Activated CD4-positive, alpha-beta T cell treated with anti-CD3 and anti-CD28 coated beads, Interleukin-2, amount 10 ng/mL, durations not matched to agents 24 days and 14 days (primary cell): ENCODE data around the gene ZBTB7A. TPM values are rescaled to one million over a fixed set of nuclear protein-coding genes. Genes with fewer than 3 reads are reported as not detected.

Experiments
- DNase-seq: peaks from one replicate; pipeline ENCODE4 v3.0.0; 2022
- H3K27ac Mint-ChIP-seq: one replicate; pipeline ENCODE4 v1.8.0; 2022; ENCODE audit warnings: mild to moderate bottlenecking, mixed read lengths
- H3K27me3 Mint-ChIP-seq: one replicate; pipeline ENCODE4 v1.8.0; 2022; ENCODE audit warnings: mixed read lengths
- H3K36me3 Mint-ChIP-seq: one replicate; pipeline ENCODE4 v1.8.0; 2022; ENCODE audit warnings: low read depth, mild to moderate bottlenecking, mixed read lengths
- H3K4me1 Mint-ChIP-seq: one replicate; pipeline ENCODE4 v1.8.0; 2021; ENCODE audit warnings: mixed read lengths
- H3K4me3 Mint-ChIP-seq: one replicate; pipeline ENCODE4 v1.8.0; 2022; ENCODE audit warnings: mild to moderate bottlenecking, moderate library complexity, mixed read lengths
- H3K9me3 Mint-ChIP-seq: one replicate; pipeline ENCODE4 v1.8.0; 2021; ENCODE audit warnings: mixed read lengths
- intact Hi-C: fragments of 100-400 bp; cut with micrococcal nuclease; formaldehyde crosslinking; loops from one replicate; pipeline ENCODE4 v1.15.1; 2023
- total RNA-seq: library from RNA; stranded (reverse); gene quantifications from 2 replicates; pipeline ENCODE4 v1.2.3, GENCODE V29; 2022

ZBTB7A gene
- total RNA-seq, 1 donor from 2014 or later = 39.6 TPM

DNA sequence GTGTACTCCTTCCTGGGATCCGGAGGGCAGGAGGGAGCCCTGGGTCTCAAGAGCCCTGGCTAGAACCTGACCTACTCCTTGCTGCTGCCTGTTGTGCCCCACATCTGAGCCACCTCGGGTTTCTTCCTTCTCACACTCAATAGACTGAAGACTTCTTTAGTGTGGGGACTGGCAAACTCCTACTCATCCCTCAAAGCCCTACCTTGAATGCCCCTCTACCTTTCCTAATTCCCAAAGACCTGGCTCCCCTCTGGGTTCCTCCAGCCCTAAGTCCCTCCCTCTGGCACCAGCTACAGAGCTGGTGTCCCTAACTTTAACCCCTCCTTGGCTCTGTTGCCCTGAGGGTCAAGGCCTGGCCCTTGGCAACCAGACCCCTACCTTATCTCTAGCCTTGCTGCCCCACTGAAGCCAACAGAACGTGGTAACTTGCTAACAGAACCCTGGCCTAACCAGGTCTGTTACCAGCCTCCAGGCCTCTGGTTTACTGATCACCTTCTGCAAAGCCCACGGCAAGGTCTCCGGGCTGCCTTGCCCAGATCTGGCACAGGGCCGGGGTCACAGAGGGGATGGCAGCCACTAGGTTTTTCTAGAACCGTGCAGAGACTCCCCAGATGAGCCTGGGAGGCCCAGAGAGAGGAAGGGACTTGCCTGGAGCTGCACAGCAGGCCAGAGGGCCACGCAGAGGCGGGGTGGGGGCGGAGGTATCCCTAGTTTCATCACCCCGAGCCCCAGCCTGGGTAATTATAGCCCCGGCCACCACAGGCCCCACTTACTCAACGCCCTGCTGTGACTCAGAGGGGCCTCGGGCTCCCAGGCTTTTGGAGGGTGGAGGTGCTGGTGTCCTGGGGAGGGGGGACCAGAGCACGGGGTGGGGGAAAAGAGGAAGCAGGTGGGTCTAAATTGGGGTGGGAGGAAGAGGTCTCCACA, 15.3 kb downstream of the ZBTB7A start:
- Mint-ChIP-seq H3K4me3 (no peak overlapping the region), H3K36me3 (peaks cover 40% of the 10 kb centered on the region), H3K9me3 (no peaks in the 10 kb centered on the region), H3K27ac (peak overlapping the region; percentile 59), H3K4me1 (peaks cover 20% of the 10 kb centered on the region), H3K27me3 (no peaks in the 10 kb centered on the region)
- no peak for DNase-seq
- intact Hi-C loops = no loop called here

GRCh38 chr19:4049432-4049831, 17.3 kb downstream of the ZBTB7A start:
- DNase-seq = no peak
- Mint-ChIP-seq H3K27me3 (no peaks in the 10 kb centered on the region), H3K27ac (no peak overlapping the region), H3K4me1 (peaks cover 20% of the 10 kb centered on the region), H3K4me3 (no peak overlapping the region), H3K36me3 (peaks cover 33% of the 10 kb centered on the region), H3K9me3 (no peaks in the 10 kb centered on the region)
- intact Hi-C loops = no loop called here

GRCh38 chr19:4046946-4047683, 19.6 kb downstream of the ZBTB7A start:
- Mint-ChIP-seq H3K4me1 (peaks cover 10% of the 10 kb centered on the region), H3K9me3 (no peaks in the 10 kb centered on the region), H3K27me3 (no peaks in the 10 kb centered on the region), H3K36me3 (peaks cover 22% of the 10 kb centered on the region), H3K4me3 (no peak overlapping the region), H3K27ac (no peak overlapping the region)
- intact Hi-C loops = no loop called here
- DNase-seq = no peak

DNA sequence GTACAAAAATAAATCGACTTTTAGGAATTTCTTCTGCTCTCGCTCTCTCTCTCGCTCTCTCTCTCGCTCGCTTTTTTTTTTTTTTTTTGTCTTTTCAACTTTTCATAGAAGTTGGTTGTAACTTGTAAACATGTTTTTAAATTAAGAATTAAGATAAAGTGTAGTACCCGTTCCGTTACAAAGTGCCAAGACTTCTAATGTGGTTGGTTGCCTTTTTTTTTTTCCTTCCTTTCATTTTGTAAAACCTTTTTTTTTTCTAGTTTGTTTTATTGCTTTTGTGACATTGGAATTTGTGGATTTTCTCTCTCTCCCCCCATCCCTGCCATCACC, 20.4 kb downstream of the ZBTB7A start:
- peaks cover 7% of the 10 kb centered on the region for H3K4me1 Mint-ChIP-seq
- DNase-seq = no peak
- no peaks in the 10 kb centered on the region for H3K27me3 Mint-ChIP-seq
- intact Hi-C loops = no loop called here
- H3K27ac Mint-ChIP-seq = no peak overlapping the region
- H3K9me3 Mint-ChIP-seq = no peaks in the 10 kb centered on the region
- H3K4me3 Mint-ChIP-seq = no peak overlapping the region
- H3K36me3 Mint-ChIP-seq = peaks cover 16% of the 10 kb centered on the region

DNA sequence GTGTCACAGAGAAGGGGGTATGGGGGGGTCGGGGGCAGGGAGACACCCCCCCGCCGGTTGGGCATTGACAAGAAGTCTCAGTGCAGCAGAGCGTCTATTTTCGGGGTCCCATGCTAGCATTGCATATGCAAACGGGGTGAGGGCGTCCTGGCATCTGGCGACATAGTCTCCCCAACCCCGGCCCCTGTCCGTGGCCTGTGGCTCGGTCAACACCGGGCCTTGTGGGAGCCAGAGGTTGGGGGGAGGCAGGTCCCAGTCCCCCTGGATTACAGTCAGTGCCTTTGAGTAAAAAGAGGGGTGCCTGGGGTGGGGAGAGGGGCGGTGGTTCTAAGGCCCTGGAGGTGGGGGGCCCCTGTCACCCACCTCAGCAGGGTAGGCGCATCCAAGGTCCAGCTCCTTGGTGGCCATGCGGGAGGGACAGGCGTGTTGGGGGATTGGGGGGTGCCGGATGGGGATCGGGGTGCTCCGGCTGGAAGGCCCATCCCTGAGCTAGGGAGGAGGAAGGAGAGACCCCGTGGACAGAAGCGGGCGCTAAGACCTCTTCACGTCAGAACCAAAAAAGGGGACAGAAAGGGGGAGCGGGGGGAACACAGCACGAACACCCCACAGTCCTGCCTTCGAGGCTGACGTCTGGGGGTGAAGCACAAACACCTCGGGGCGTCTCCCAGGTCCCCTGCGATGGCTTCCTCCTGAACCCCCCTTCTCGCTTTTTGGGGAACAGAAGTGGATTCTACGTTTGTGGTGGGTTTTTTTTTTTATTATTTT, 20.9 kb downstream of the ZBTB7A start:
- Mint-ChIP-seq H3K4me3 (no peak overlapping the region), H3K36me3 (peaks cover 12% of the 10 kb centered on the region), H3K27me3 (no peaks in the 10 kb centered on the region), H3K27ac (no peak overlapping the region), H3K9me3 (no peaks in the 10 kb centered on the region), H3K4me1 (peaks cover 4% of the 10 kb centered on the region)
- intact Hi-C loops = no loop called here
- DNase-seq = no peak

DNA sequence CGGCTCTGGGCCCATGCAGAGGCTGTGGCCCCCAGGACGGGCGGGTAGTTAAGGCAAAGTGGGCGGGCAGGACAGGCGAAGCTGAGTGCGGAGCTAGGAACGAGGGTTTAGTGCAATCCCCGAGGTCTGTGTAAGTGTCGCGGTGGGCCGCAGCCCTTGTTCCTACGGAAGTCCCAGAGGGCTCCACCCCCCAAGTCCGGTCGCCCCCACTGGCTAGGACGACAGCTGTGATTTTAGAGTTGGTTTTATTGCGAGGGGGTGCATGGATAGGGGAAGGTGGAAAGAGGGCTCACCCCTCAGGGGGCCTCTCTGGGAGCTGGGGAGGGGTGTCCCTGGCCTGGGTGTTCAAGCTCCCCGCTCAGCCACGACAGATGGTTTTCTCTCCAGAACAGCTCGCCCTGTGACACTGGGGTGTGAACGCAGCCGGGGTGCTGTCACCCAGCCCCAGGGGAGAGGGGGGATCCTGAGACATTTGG, 21.7 kb downstream of the ZBTB7A start:
- no peaks in the 10 kb centered on the region for H3K9me3 Mint-ChIP-seq
- no peak for DNase-seq
- intact Hi-C loops = no loop called here
- peaks cover under 1% of the 10 kb centered on the region for H3K4me1 Mint-ChIP-seq
- H3K36me3 Mint-ChIP-seq = peaks cover 13% of the 10 kb centered on the region
- no peak overlapping the region for H3K4me3 Mint-ChIP-seq
- H3K27me3 Mint-ChIP-seq = no peaks in the 10 kb centered on the region
- H3K27ac Mint-ChIP-seq = no peak overlapping the region

DNA sequence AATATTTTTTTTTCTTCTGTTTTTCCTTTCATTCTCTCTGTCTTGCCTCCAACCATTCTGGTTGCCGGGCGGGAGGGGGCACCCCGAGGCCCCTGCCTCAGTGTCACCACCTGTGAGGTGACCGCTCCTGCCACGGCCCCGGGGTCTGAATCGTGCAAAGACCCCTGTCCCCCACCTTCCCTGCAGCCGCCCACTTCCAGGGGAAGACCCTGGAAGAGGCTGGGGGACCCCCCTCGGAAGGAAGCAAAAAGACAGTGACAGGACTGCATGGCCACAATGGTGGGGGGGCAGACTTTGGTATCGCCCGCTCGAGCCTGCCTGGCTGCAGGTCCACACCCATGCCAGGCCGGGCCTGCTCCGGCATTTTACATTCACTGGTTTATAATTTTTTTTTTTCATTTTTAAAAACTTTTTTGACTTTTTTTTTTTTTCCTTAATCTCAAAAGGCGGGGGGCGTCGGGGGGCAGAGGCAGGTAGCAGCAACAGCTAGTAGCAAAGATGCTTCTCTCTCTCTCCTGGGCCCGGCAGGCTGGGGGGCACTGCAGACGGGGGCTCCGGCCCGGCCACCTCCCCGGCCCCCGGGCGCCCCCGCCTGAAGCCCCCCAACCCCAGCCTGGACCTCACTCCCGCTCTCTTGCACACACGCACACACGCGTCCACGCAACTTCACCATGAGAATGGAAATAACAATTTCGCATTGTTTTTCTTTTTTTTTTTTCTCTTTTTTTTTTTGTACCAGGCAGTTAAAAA, 22.6 kb downstream of the ZBTB7A start:
- no peaks in the 10 kb centered on the region for H3K27me3 Mint-ChIP-seq
- H3K9me3 Mint-ChIP-seq = no peaks in the 10 kb centered on the region
- intact Hi-C loops = no loop called here
- DNase-seq = no peak
- H3K4me1 Mint-ChIP-seq = peaks cover 1% of the 10 kb centered on the region
- no peak overlapping the region for H3K4me3 Mint-ChIP-seq
- peaks cover 14% of the 10 kb centered on the region for H3K36me3 Mint-ChIP-seq
- H3K27ac Mint-ChIP-seq = no peak overlapping the region

- H3K4me1 Mint-ChIP-seq = peaks cover 1% of the 10 kb centered on the region
- intact Hi-C loops = no loop called here
- no peaks in the 10 kb centered on the region for H3K27me3 Mint-ChIP-seq
- H3K27ac Mint-ChIP-seq = no peak overlapping the region
- H3K4me3 Mint-ChIP-seq = no peak overlapping the region
- no peaks in the 10 kb centered on the region for H3K9me3 Mint-ChIP-seq
- H3K36me3 Mint-ChIP-seq = peaks cover 14% of the 10 kb centered on the region
- no peak for DNase-seq
These were observed 23.3 kb downstream of the ZBTB7A start for GRCh38 chr19:4043401-4043800.

DNA sequence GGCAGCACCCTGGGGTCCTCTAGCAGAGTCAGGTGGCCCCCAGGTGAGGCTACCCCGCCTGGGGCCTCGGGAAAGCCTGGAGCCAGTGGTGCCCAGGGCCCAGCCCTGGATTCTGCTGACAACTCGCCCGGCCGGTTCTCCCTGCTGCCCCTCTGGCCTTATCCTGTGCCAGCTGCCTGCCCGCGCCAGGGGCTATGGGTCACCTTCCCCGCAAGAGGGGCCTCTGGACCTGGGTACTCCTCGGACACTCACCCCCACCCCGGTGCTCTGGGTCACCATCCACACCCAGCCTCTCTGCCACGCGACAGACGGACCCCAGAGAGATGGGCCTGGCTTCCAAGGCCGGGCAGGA, 24.0 kb downstream of the ZBTB7A start:
- Mint-ChIP-seq H3K36me3 (peaks cover 15% of the 10 kb centered on the region), H3K9me3 (no peaks in the 10 kb centered on the region), H3K4me1 (peaks cover 1% of the 10 kb centered on the region), H3K27ac (no peak overlapping the region), H3K27me3 (no peaks in the 10 kb centered on the region), H3K4me3 (no peak overlapping the region)
- no peak for DNase-seq
- intact Hi-C loops = no loop called here

- Mint-ChIP-seq H3K36me3 (peaks cover 13% of the 10 kb centered on the region), H3K9me3 (no peaks in the 10 kb centered on the region), H3K4me1 (peaks cover 1% of the 10 kb centered on the region), H3K4me3 (no peak overlapping the region), H3K27ac (peak overlapping the region; percentile 41), H3K27me3 (no peaks in the 10 kb centered on the region)
- intact Hi-C loops = no loop called here
- no peak for DNase-seq
These were observed 24.5 kb downstream of the ZBTB7A start for GRCh38 chr19:4042064-4042730.

DNA sequence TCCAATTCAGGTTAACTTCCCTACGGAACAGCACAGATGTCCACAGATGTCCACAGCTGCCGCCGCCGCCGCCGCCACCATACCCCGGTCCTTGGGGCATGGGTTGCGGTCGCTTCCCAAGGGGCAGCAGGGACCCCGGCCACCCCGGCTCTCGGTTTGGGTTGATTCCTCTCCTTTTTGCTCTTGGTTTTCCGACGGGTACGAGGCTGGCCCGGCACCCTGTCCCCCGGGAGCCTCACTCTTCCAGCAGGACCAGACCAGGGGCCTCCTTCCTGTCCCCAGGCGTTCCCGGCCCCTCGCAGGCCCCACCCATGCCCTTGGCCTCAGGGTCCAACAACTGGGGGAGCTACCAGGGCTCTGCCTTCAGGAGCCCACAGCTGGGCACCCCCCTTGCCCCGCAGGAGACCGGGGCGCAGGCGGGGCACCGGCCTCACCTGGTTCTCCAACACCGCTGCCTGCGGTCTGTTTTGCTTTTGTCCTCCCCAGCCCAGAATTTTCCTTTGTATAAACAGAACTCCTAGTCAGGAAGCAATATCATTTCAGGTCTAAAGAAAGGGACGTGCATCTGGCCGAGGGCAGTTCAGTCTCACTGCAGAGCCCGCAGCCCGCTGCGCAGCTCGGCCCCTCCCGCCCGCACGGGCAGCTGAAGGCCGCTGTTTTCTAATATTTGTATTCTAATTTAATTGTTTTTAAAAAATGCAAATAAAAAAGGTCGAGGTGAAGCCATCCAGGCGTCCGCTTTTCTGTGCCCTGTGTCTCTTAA, 27.9 kb downstream of the ZBTB7A start:
- H3K27ac Mint-ChIP-seq = no peak overlapping the region
- no peak for DNase-seq
- no peaks in the 10 kb centered on the region for H3K27me3 Mint-ChIP-seq
- H3K4me3 Mint-ChIP-seq = no peak overlapping the region
- H3K9me3 Mint-ChIP-seq = no peaks in the 10 kb centered on the region
- H3K4me1 Mint-ChIP-seq = peaks cover 1% of the 10 kb centered on the region
- H3K36me3 Mint-ChIP-seq = peaks cover 11% of the 10 kb centered on the region
- intact Hi-C loops = no loop called here

GRCh38 chr19:4038057-4038456, 28.6 kb downstream of the ZBTB7A start:
- intact Hi-C loops = no loop called here
- peaks cover 1% of the 10 kb centered on the region for H3K4me1 Mint-ChIP-seq

More at GRCh38 chr19:4038057-4038456, 28.6 kb downstream of the ZBTB7A start:
- H3K36me3 Mint-ChIP-seq = peaks cover 11% of the 10 kb centered on the region
- H3K4me3 Mint-ChIP-seq = no peak overlapping the region
- DNase-seq = no peak
- H3K27ac Mint-ChIP-seq = no peak overlapping the region
- H3K9me3 Mint-ChIP-seq = no peaks in the 10 kb centered on the region
- H3K27me3 Mint-ChIP-seq = no peaks in the 10 kb centered on the region
